HepG2 (cell line): Measurements from ENCODE around the gene C2orf92. TPM values are rescaled to one million over a fixed set of nuclear protein-coding genes. Genes with fewer than 3 reads are reported as not detected.

Experiments used
- ATM ChIP-seq: fragments of 450-650 bp; IDR thresholded peaks from 2 replicates; pipeline ENCODE4 v1.7.1; 2017; ENCODE audit warnings: mild to moderate bottlenecking, borderline replicate concordance
- FOXM1 ChIP-seq: sonication (generic); formaldehyde crosslinking; IDR thresholded peaks from 2 replicates; pipeline ENCODE4 v1.5.0; 2020; ENCODE audit warnings: missing genetic modification reagents
- FOXO1 ChIP-seq: sonication (generic); formaldehyde crosslinking; IDR thresholded peaks from 2 replicates; pipeline ENCODE4 v1.4.0; 2020; ENCODE audit warnings: missing genetic modification reagents
- GABPB1 ChIP-seq: IDR thresholded peaks from 2 replicates; pipeline ENCODE4 v1.6.1; 2016; ENCODE audit warnings: mild to moderate bottlenecking, missing genetic modification reagents, moderate library complexity, missing compliant biosample characterization
- HMGXB4 ChIP-seq, 2 experiments: sonication (generic) in 1 of 2; formaldehyde crosslinking in 1 of 2; IDR thresholded peaks; 2 replicates each; pipeline versions ENCODE4 v1.4.0 to v1.6.1; 2018 to 2020; ENCODE audit warnings: missing genetic modification reagents in 2 of 2, borderline replicate concordance in 1 of 2, low read depth in 1 of 2, mild to moderate bottlenecking in 1 of 2, missing biosample characterization in 1 of 2
- KLF6 ChIP-seq: IDR thresholded peaks from 2 replicates; pipeline ENCODE4 v1.8.0; 2016; ENCODE audit warnings: missing biosample characterization, missing genetic modification reagents
- MTA1 ChIP-seq: sonication (generic); formaldehyde crosslinking; IDR thresholded peaks from 2 replicates; pipeline ENCODE4 v1.4.0; 2020; ENCODE audit warnings: missing genetic modification reagents, mild to moderate bottlenecking, borderline replicate concordance
- MTF2 ChIP-seq: sonication (generic); formaldehyde crosslinking; IDR thresholded peaks from 2 replicates; pipeline ENCODE4 v1.5.0; 2020; ENCODE audit warnings: missing genetic modification reagents, borderline replicate concordance
- MXI1 ChIP-seq: IDR thresholded peaks from 3 replicates; pipeline ENCODE4 v1.6.1; 2012; ENCODE audit warnings: low read depth, low read length, inconsistent platforms, borderline replicate concordance
- NR2F6 ChIP-seq, 2 experiments: IDR thresholded peaks; 2 replicates each; pipeline ENCODE4 v1.6.1; 2016; ENCODE audit warnings: antibody characterized with exemption in 1 of 2, mild to moderate bottlenecking in 1 of 2
- PBX2 ChIP-seq: IDR thresholded peaks from 2 replicates; pipeline ENCODE4 v1.6.1; 2016; ENCODE audit warnings: control low read depth
- POGZ ChIP-seq: sonication (generic); formaldehyde crosslinking; IDR thresholded peaks from 2 replicates; pipeline ENCODE4 v1.4.0; 2020; ENCODE audit warnings: mild to moderate bottlenecking, missing genetic modification reagents
- RFX1 ChIP-seq: fragments of 450-650 bp; IDR thresholded peaks from 2 replicates; pipeline ENCODE4 v1.6.1; 2017
- RORA ChIP-seq: sonication (generic); formaldehyde crosslinking; IDR thresholded peaks from 2 replicates; pipeline ENCODE4 v1.5.0; 2020; ENCODE audit warnings: mild to moderate bottlenecking, missing genetic modification reagents, moderate library complexity
- SP1 ChIP-seq, 2 experiments: fragments of 450-650 bp in 1 of 2; sonication (generic) in 1 of 2; formaldehyde crosslinking in 1 of 2; IDR thresholded peaks; 2 replicates each; pipeline versions ENCODE4 v1.4.0 to v1.6.1; 2016 to 2020; ENCODE audit warnings: missing genetic modification reagents in 1 of 2
- SYNCRIP ChIP-seq: fragments of 200-400 bp; formaldehyde crosslinking; IDR thresholded peaks from 2 replicates; pipeline ENCODE4 v1.6.1; 2018; ENCODE audit warnings: mild to moderate bottlenecking, low read depth, low read length; ENCODE audit not compliant: insufficient read depth
- ZBTB42 ChIP-seq: sonication (generic); formaldehyde crosslinking; IDR thresholded peaks from 2 replicates; pipeline ENCODE4 v1.5.0; 2020; ENCODE audit warnings: mild to moderate bottlenecking, missing genetic modification reagents
- ZBTB46 ChIP-seq: sonication (generic); formaldehyde crosslinking; IDR thresholded peaks from 2 replicates; pipeline ENCODE4 v1.4.0; 2020; ENCODE audit warnings: mild to moderate bottlenecking, missing genetic modification reagents, borderline replicate concordance
- ZZZ3 ChIP-seq: sonication (generic); formaldehyde crosslinking; IDR thresholded peaks from 2 replicates; pipeline ENCODE4 v1.4.0; 2020; ENCODE audit warnings: missing genetic modification reagents, mild to moderate bottlenecking, borderline replicate concordance
- polyA plus RNA-seq, 8 experiments: library from polyadenylated mRNA; depleted of rRNA in 3 of 8; stranded (reverse) in 7 of 8; unstranded in 1 of 8; fragments of >200 nt; fragmentation: Illumina TruSeq in 4 of 8; extraction: Trizol in 4 of 8; gene quantifications; 2 replicates each; pipeline versions ENCODE4 v1.2.1 to v1.2.3, GENCODE V29; 2011 to 2016; ENCODE audit warnings: low read depth in 4 of 8, missing spikeins in 1 of 8, mixed read lengths in 1 of 8; ENCODE audit not compliant: insufficient read depth in 1 of 8
- total RNA-seq, 5 experiments: library from RNA; depleted of rRNA; stranded (reverse); fragments of >200 nt; fragmentation: Illumina TruSeq; extraction: Trizol; gene quantifications; 2 replicates each; pipeline ENCODE4 v1.2.3, GENCODE V29; 2016; ENCODE audit warnings: low read depth in 1 of 5

The C2orf92 gene
- total and polyA plus RNA-seq, 2 of the 13 experiments (the other 11 are each of a cell fraction or from before 2014, with no cell fraction given): 4.9 to 5.0 TPM

GRCh38 chr2:97740590-97741182 lies 71.2 kb downstream of the C2orf92 start (continued):
- TF ChIP-seq ZZZ3 (CRISPR knock-in tag): no peak
- no peak for TF ChIP-seq RFX1
- 0 out of 2 replicates have a peak, but pooled peaks have one; percentile 39 for TF ChIP-seq MTF2 (CRISPR knock-in tag)
- no peak for TF ChIP-seq ATM
- TF ChIP-seq FOXM1 (CRISPR knock-in tag): no peak
- no peak for TF ChIP-seq PBX2 (CRISPR knock-in tag)
- TF ChIP-seq SYNCRIP: no peak
- no peak for TF ChIP-seq MTA1
- no peak; the same call in 2 of the 3 replicates for TF ChIP-seq MXI1
- TF ChIP-seq GABPB1 (CRISPR knock-in tag): 0 out of 2 replicates have a peak, but pooled peaks have one; percentile 22
- TF ChIP-seq SP1 (IDR thresholded peaks at IDR 0.05): no peak
- 0 out of 2 replicates have a peak, but pooled peaks have one; percentile 32 for TF ChIP-seq SP1 (CRISPR knock-in tag; IDR thresholded peaks at IDR 0.05)
- TF ChIP-seq HMGXB4 (CRISPR knock-in tag; IDR thresholded peaks at IDR 0.05; ENCODE audit: borderline replicate concordance in 1 of 2, low read depth in 1 of 2): peak; percentile 71 to 78; a peak in 3 of 4 replicates
- 0 out of 2 replicates have a peak, but pooled peaks have one; percentile 59 for TF ChIP-seq ZBTB46 (CRISPR knock-in tag)
- TF ChIP-seq KLF6 (CRISPR knock-in tag): no peak
- no peak for TF ChIP-seq RORA (CRISPR knock-in tag)
- peak; percentile 91 for TF ChIP-seq NR2F6 (IDR thresholded peaks at IDR 0.05)
- TF ChIP-seq NR2F6 (CRISPR knock-in tag; IDR thresholded peaks at IDR 0.05): peak; percentile 98
- no peak for TF ChIP-seq ZBTB42 (CRISPR knock-in tag)
- 0 out of 2 replicates have a peak, but pooled peaks have one; percentile 15 for TF ChIP-seq FOXO1 (CRISPR knock-in tag)
- no peak for TF ChIP-seq POGZ (CRISPR knock-in tag)
